Measurements from ENCODE around the gene TMCO4. TPM values are rescaled to one million over a fixed set of nuclear protein-coding genes. Genes with fewer than 3 reads are reported as not detected.

TMCO4 gene
- total and polyA plus RNA-seq, 12 donors = 23.2 to 55.0 (median 38.1) TPM

- H3K27me3 ChIP-seq = no peaks in the 10 kb centered on the region
- TF ChIP-seq CTCF (IDR thresholded peaks at IDR 0.05) (no peak), POLR2A (IDR thresholded peaks at IDR 0.05) (no peak)
- peak overlapping the region in 1 of 5 donors; percentile 87 for H3K27ac ChIP-seq
- no peak for DNase-seq
- intact Hi-C loops (cut with DNase I) = loop anchor here in 1 of 2 donors (10.0 kb wide), 1 partner anchor 162 kb away; the partner anchor contains the start of gene CAPZB
- H3K36me3 ChIP-seq (replicated peaks in 1 of 2) = no peaks in the 10 kb centered on the region
- 85 to 95% (median 91%) methylated on average over 6 to 9 of the region's 9 CpGs for WGBS, 4 donors
- peaks cover 5 to 19% of the 10 kb centered on the region in 2 donors for H3K4me1 ChIP-seq (replicated peaks in 1 of 2)
- H3K4me3 ChIP-seq = peak overlapping the region in 1 of 4 donors; percentile 82
- no peaks in the 10 kb centered on the region for H3K9me3 ChIP-seq (replicated peaks in 1 of 3)
These were observed 153.1 kb downstream of the TMCO4 start for GRCh38 chr1:19646377-19647319.

GRCh38 chr1:19645411-19646251 lies 154.1 kb downstream of the TMCO4 start:
- Histone ChIP-seq H3K27me3 (no peaks in the 10 kb centered on the region), H3K4me1 (replicated peaks in 1 of 2) (peaks cover 5 to 14% of the 10 kb centered on the region in 2 donors), H3K27ac (peak overlapping the region in 2 of 5 donors; percentile 59 to 87), H3K4me3 (peak overlapping the region in 2 of 4 donors; percentile 40 to 82), H3K36me3 (replicated peaks in 1 of 2) (no peaks in the 10 kb centered on the region), H3K9me3 (replicated peaks in 1 of 3) (no peaks in the 10 kb centered on the region)
- 59 to 72% (median 69%) methylated on average over 20 to 30 of the region's 30 CpGs for WGBS, 4 donors
- intact Hi-C loops (cut with DNase I) = loop anchor here in 1 of 2 donors (10.0 kb wide), 1 partner anchor 161 kb away; the partner anchor contains the start of gene CAPZB
- no peak for DNase-seq
- no peak for TF ChIP-seq CTCF (IDR thresholded peaks at IDR 0.05)
- no peak for TF ChIP-seq POLR2A (IDR thresholded peaks at IDR 0.05)

GRCh38 chr1:19644681-19645410 lies 154.9 kb downstream of the TMCO4 start:
- H3K27me3 ChIP-seq = no peaks in the 10 kb centered on the region
- no peaks in the 10 kb centered on the region for H3K36me3 ChIP-seq (replicated peaks in 1 of 2)
- H3K4me1 ChIP-seq (replicated peaks in 1 of 2) = peaks cover 5 to 7% of the 10 kb centered on the region in 2 donors
- 14 to 40% (median 18%) methylated on average over 22 to 71 of the region's 71 CpGs for WGBS, 4 donors
- peak overlapping the region in 4 of 5 donors; percentile 19 to 87 (median 46) for H3K27ac ChIP-seq
- intact Hi-C loops (cut with DNase I) = loop anchor here in 1 of 2 donors (10.0 kb wide), 1 partner anchor 160 kb away; the partner anchor contains the start of gene CAPZB
- peak overlapping the region in 2 of 4 donors; percentile 40 to 82 for H3K4me3 ChIP-seq
- DNase-seq = no peak
- no peaks in the 10 kb centered on the region for H3K9me3 ChIP-seq (replicated peaks in 1 of 3)
- TF ChIP-seq POLR2A (IDR thresholded peaks at IDR 0.05) (no peak), CTCF (IDR thresholded peaks at IDR 0.05) (no peak)
